SHP77 treated with DMSO at 0.1 percent for 48 hours (cell line): Measurements from ENCODE around the gene ADARB1.

Experiments
- DNase-seq: peaks from one replicate; lab custom pipeline; 2025; lab: John Stamatoyannopoulos, UW

ADARB1 gene

GRCh38 chr21:45054927-45055612 is 19.3 kb upstream of the ADARB1 start:
- no peak for DNase-seq

- DNase-seq: no peak
Measured at GRCh38 chr21:45055861-45056260, 18.5 kb upstream of the ADARB1 start.

- DNase-seq: no peak
Measured at GRCh38 chr21:45056296-45056904, 18.0 kb upstream of the ADARB1 start.

GRCh38 chr21:45056917-45057560 is 17.3 kb upstream of the ADARB1 start:
- no peak for DNase-seq

- DNase-seq: no peak
Measured at GRCh38 chr21:45057886-45058285, 16.5 kb upstream of the ADARB1 start.

GRCh38 chr21:45059121-45059520 is 15.3 kb upstream of the ADARB1 start:
- no peak for DNase-seq

GRCh38 chr21:45060089-45060488 is 14.3 kb upstream of the ADARB1 start:
- no peak for DNase-seq

GRCh38 chr21:45060675-45061311 is 13.6 kb upstream of the ADARB1 start:
- DNase-seq: no peak

- DNase-seq: no peak
Measured at GRCh38 chr21:45064091-45064490, 10.3 kb upstream of the ADARB1 start.

- DNase-seq: no peak
Measured at GRCh38 chr21:45064618-45065399, 9.6 kb upstream of the ADARB1 start.

GRCh38 chr21:45067462-45068285 is 6.7 kb upstream of the ADARB1 start:
- DNase-seq: no peak

- no peak for DNase-seq
Measured at GRCh38 chr21:45069085-45069484, 5.3 kb upstream of the ADARB1 start.

- DNase-seq: no peak
Measured at GRCh38 chr21:45069711-45070110, 4.7 kb upstream of the ADARB1 start.

- DNase-seq: no peak
Measured at GRCh38 chr21:45071078-45071873, 3.1 kb upstream of the ADARB1 start.

- no peak for DNase-seq
Measured at GRCh38 chr21:45071874-45072737, 2.3 kb upstream of the ADARB1 start.

- no peak for DNase-seq
Measured at GRCh38 chr21:45072738-45073300, 1.6 kb upstream of the ADARB1 start.

- no peak for DNase-seq
Measured at GRCh38 chr21:45073301-45074047, 906 bp upstream of the ADARB1 start.

- no peak for DNase-seq
Measured at GRCh38 chr21:45074818-45075595, 627 bp downstream of the ADARB1 start.
